GM12892 (cell line): ENCODE results near the gene CCDC85C.
A peak's percentile ranks its signal among the peaks of the same experiment; 100 is the strongest.

Source experiments
- DNase-seq: peaks from one replicate; pipeline ENCODE4 v3.0.0; 2011; ENCODE audit not compliant: insufficient read length
- FAIRE-seq: peaks from 2 replicates; lab custom pipeline; 2011; peaks lifted over from hg19 to GRCh38; lab: Jason Lieb, UNC
- POLR2A ChIP-seq: IDR thresholded peaks from 2 replicates; pipeline ENCODE4 v1.6.1; 2011; ENCODE audit warnings: low read depth, low read length, control low read depth
- POLR2AphosphoS5 ChIP-seq: IDR thresholded peaks from 2 replicates; pipeline ENCODE4 v1.6.1; 2011; ENCODE audit warnings: low read depth, low read length, control low read depth
- TAF1 ChIP-seq: IDR thresholded peaks from 2 replicates; pipeline ENCODE4 v1.6.1; 2011; ENCODE audit warnings: low read depth, mild to moderate bottlenecking, control low read depth, low read length, borderline replicate concordance

The CCDC85C gene

DNA sequence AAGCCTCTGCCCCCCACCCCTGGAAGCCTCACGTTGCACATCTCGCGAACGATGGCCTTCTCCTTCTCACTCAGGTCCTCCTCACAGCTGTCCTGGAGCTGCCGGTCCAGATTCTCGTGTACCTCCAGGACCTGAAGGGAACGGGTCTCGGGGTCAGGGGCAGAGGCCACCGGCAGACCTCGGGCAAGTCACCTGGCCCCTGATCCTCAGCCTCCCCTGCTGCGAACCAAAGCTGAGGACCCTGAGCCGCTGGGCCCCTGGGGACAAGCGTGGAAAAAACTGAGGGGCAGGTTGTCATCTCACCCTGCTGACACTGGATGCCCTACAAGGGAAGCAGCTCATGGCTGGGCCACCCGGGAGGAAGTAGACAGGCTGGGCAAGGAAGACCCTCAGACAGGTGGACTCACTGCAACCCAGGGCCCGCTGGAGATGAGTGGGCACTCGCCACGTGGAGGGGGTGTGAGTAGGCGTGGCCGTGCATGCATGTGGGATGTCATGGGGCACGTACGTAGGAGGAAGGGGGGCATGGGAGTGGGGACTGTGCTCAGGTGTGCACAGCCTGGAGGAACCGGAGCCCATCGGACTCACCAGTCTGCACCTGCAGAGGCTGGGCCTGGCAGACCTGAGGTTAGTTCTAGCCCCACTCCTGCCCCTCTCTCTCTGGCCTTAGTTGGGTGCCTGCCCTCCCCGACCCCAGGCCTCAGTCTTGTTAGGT lies 87.7 kb downstream of the CCDC85C start:
- no peak for FAIRE-seq
- DNase-seq = no peak
- no peak for TF ChIP-seq POLR2A
- no peak for TF ChIP-seq POLR2AphosphoS5
- no peak for TF ChIP-seq TAF1

DNA sequence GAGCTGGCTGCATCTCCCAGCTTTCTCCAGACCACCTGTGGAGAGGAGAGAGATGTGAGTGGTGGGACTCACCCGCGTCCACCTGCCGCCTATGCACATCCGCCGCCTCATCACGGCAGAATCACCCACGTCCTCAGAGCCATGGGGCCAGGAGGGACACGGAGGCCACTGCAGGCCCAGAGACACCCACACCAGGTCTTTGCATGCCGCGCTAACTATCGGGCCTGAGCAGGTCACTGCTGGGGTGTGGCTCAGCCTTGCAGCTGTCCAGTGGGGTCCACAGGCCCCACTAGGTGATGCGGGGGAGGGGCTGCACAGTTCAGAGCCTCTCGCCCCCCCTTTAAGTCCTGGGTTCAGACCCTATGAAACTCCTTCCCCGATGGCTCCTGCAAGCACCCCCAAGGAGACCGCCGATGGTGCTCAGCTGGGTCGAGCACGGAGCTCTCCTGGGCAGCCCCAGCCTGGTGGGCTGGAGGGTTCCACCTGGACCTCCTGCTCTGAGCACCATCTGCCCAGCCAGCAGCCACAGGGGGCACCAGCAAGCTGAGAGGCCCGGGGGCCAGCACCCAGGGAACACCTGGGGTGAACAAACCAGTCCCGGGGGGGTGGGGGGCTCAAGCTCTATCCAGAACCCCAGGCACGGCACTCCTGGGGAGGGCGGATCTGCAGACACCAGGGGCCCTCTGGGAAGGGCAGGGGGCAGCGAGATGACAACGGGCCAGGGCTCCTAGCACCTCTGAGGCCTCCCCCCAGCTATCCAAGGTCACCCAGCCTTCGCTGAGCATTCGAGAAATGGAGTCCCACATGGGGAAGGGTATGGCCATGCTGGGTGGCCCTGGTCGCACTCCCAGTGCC lies 88.5 kb downstream of the CCDC85C start:
- no peak for TF ChIP-seq POLR2A
- TF ChIP-seq POLR2AphosphoS5 = no peak
- no peak for TF ChIP-seq TAF1
- no peak for FAIRE-seq
- DNase-seq = no peak

DNA sequence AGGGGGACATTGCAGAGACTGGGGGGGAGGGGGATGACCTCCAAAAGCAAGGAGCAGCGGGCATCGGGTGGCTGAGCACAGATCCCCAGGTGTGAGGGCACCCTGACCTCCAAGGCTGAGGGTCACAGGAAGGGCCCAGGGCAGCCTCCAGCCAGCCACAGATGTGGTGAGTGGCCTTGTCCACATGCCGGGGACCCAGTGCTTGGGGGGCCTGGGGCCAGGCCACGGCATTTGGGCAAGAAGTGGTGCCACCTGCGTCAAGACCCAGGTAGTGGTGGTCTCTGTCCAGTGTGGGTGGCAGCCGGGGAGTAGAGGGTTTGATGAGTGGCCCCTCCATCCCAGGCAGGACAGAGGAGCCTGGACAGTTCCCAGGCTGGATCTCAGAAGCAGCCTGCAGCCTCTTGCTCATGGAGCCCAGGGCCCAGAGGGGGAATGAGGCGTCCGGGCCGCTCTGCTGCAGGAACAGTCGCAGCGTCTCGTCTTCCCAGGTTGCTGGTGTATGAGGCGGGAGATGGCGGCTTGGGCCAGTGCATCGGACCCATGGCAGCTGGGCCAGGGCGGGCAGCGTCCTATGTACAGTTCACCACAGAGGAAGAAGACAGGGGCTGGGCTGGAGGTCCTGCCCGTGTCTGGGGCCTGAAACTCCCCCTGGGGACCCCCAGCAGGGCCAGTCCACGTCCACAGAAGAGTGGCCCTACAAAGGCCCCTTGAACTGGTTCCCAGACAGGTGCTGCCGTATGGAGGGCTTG lies 89.3 kb downstream of the CCDC85C start:
- TF ChIP-seq TAF1 = no peak
- TF ChIP-seq POLR2A = no peak
- TF ChIP-seq POLR2AphosphoS5 = no peak
- DNase-seq (no peak), FAIRE-seq (no peak)

DNA sequence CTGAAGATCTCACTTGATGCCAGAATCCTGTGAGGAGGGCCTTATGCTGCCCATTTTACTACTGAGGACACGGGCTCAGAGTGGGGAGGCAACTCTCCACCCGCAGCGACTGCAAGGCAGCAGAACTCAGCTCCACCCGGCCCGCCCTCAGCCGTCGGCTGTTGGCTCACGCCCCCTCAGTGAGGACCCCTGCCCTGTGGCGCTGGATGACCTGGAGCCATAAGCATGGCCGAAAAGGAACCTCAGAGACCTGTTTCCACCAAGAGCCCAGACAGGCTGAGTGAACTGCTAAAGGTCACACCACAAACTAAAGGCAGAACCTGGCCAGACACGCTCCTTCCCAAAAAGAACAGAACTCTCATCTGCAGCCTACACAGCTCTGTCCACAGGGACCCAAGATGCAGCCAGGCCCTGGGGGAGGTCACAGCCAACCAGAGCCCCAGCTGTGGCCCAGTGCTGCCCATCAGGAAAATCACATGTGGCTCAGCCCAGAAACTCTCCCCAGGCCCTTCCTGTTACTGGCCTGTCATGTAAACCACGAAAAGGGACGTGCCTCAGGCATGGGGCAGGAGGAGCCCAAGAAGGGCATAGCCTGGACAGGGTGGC lies 90.0 kb downstream of the CCDC85C start:
- DNase-seq = no peak
- TF ChIP-seq POLR2A (no peak), POLR2AphosphoS5 (no peak), TAF1 (no peak)
- FAIRE-seq = no peak

DNA sequence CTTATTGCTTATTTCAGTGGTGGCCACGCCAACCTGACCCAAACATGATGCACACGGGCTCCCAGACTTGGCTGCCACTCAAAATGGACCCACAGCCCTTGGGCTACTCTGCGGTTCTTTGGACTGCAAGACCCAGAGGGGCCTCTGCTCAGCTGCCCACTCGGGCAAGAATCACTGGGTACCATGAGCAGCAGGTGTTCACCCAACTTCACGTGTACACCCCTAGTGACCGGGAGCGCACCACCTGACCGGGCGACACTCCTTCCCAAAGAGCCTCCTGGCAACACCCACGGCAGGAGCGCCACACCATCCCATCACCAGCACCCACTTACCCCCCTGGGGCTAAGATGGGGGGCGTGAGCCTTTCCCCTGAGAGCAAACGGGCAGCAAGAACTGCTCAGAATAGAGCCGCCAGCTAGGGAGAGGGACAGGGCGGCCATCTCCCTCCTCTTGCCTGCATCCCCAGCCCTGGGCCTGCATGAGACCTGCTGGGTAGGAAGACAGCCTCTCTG lies 90.8 kb downstream of the CCDC85C start:
- FAIRE-seq (no peak), DNase-seq (no peak)
- TF ChIP-seq POLR2AphosphoS5 (no peak), POLR2A (no peak), TAF1 (no peak)

DNA sequence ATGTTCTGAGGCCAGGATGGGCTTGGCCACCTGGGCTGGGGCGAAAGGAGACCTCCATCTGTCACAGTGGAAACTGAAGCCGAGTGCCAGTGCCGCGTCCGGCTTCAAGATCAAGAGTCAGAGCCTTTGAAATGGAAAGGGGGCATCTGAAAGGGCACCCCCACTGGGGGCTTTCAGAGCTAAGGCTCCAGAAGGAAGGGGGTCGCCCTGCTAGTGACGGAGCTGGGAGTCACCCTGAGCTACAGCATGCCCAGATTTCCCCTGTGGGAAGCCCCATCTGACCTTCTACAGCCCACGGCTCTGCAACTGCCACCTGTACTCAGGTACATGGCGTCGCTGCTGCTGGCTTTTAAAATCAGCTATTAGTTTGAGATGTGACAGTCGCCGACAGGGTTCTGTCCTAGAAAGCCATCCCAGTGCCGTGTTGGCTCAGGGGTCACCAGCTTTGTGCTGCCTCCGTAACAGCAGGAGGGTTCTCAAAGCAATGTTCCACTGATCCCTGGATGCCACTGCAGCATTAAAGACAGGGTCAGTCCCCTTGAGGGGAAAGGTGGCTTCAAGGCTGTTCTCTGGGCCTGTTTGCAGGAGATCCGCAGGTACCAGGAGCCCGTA lies 91.3 kb downstream of the CCDC85C start:
- FAIRE-seq (no peak), DNase-seq (no peak)
- TF ChIP-seq POLR2AphosphoS5 = peak; percentile 47
- no peak; the same call in 1 of the 2 replicates for TF ChIP-seq POLR2A

DNA sequence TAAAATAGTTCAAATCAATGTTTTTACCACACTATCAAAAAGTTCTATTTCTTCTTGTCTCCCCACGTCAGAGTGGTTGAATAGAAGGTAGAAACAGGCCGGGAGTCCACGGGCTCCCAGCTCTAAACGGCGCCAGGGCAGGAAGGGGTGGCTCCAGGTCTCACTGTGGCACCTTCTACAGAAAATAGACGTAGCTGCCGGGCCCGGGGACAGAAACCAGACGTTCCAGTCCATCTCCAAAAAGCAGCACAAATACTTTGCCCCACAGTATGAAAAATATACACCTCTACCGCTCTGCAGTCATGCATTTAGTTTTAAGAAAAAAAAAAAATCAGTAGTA lies 91.9 kb downstream of the CCDC85C start:
- FAIRE-seq (no peak), DNase-seq (no peak)
- TF ChIP-seq TAF1 (no peak), POLR2A (no peak), POLR2AphosphoS5 (no peak)

DNA sequence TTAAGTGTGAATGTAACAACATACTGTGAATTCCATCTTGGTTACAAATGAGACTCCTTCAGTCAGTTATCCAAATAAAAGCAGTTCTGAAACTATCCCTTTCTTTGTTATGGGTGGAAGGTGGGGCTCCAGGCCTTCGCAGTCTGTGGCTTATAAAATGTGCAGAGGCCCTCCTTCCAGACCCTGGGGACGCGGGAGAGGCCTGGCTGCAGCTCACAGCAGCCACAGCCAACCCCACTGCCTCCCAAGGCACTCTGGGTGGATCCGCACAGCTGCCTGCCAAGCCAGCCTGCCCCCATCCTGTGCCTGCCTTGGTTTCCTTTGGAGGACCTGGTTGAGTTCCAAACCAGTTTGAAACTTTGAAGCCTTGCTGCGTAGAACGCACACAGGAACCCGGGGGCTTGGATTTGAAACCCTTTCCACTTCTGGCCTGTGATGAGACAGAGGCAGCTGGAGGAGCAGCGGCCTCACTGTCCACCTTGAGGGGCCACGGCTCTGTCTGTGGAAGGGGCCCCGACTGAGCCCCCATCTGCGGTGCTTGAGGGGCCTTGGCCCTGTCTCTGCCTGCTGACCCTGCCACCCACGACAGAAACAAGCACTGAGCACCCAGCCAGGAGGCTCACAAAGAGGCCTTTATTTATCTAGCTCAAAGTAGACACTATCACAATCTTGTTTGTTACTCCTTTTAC lies 92.4 kb downstream of the CCDC85C start:
- no peak for TF ChIP-seq TAF1
- TF ChIP-seq POLR2AphosphoS5 = no peak
- no peak for TF ChIP-seq POLR2A
- FAIRE-seq (no peak), DNase-seq (no peak)

DNA sequence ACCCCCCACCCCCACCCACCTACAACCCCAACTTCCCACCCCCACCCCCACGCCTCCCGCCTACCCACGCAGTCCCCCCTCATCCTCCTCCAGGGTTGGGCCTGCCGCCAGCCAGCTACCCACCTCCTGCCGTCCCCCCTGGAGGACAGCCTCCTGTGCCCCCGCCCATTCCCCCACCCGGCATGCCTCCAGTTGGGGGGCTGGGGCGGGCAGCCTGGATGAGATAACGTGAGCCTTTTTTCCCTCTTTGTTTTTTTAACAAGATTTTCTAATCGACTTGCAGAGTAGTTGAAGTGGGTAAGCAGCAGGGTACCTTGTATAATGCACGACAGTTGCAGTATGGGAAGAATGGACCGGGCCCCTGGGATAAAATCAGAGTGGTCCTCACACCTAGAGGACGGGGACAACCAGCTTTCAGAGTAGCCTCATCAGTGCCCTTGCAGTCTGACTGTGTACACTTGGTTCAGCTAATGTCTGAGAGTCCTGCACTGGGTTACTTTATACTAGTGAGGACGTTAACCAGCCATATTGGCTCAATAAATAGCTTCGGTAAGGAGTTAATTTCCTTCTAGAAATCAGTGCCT lies 93.4 kb downstream of the CCDC85C start:
- no peak for DNase-seq
- TF ChIP-seq TAF1 (no peak), POLR2A (no peak), POLR2AphosphoS5 (no peak)
- no peak for FAIRE-seq

DNA sequence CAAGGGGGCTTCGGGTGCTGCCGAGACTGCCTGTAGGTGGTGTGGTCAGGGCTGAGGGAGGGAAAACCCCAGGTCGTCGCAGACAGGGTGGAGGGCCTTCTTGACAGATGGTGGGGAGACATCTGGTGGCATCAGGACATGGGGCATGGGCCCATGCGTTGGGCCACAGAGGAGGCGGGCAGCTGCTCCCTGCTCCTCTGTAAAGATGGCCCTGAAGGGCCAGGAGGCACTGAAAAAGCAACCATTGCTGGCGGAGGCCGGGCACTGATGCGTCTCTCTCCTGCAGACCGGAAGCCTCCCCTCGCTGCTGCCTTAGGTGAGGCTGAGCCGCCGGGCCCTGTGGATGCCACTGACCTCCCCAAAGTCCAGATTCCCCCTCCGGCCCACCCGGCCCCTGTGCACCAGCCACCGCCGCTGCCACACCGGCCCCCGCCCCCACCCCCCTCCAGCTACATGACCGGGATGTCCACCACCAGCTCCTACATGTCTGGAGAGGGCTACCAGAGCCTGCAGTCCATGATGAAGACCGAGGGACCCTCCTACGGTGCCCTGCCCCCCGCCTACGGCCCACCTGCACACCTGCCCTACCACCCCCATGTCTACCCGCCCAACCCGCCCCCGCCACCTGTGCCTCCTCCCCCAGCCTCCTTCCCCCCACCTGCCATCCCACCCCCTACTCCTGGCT lies 94.0 kb downstream of the CCDC85C start:
- TF ChIP-seq POLR2A (no peak), POLR2AphosphoS5 (no peak), TAF1 (no peak)
- FAIRE-seq = no peak
- DNase-seq = no peak
